ENCODE data around the gene ITK. TPM values are rescaled to one million over a fixed set of nuclear protein-coding genes. Genes with fewer than 3 reads are reported as not detected.

Gene ITK
- polyA plus RNA-seq, 2 donors = 0.58 to 0.84 TPM

GRCh38 chr5:157215514-157216167, 35.0 kb downstream of the ITK start:
- Histone ChIP-seq H3K4me1 (ENCODE audit: control insufficient read depth in 2 of 2, insufficient read depth in 2 of 2, low read length in 1 of 2) (no peaks in the 10 kb centered on the region), H3K9me3 (ENCODE audit: control insufficient read depth in 2 of 2, insufficient read depth in 1 of 2, low read depth in 1 of 2, low read length in 1 of 2) (no peaks in the 10 kb centered on the region), H3K36me3 (ENCODE audit: control insufficient read depth in 2 of 2, insufficient read depth in 2 of 2, low read length in 1 of 2) (no peaks in the 10 kb centered on the region), H3K4me3 (ENCODE audit: low read depth in 1 of 2, low read length in 2 of 2) (no peak overlapping the region), H3K27me3 (ENCODE audit: control insufficient read depth in 1 of 2, insufficient read depth in 2 of 2, low read length in 2 of 2) (no peaks in the 10 kb centered on the region), H3K27ac (ENCODE audit: low read depth in 2 of 2, low read length in 1 of 2) (no peak overlapping the region)
- WGBS, 2 donors = 76 to 78% methylated on average over 5 of the region's 5 CpGs

- Histone ChIP-seq H3K36me3 (ENCODE audit: control insufficient read depth in 2 of 2, insufficient read depth in 2 of 2, low read length in 1 of 2) (no peaks in the 10 kb centered on the region), H3K4me3 (ENCODE audit: low read depth in 1 of 2, low read length in 2 of 2) (no peak overlapping the region), H3K27me3 (ENCODE audit: control insufficient read depth in 1 of 2, insufficient read depth in 2 of 2, low read length in 2 of 2) (no peaks in the 10 kb centered on the region), H3K4me1 (ENCODE audit: control insufficient read depth in 2 of 2, insufficient read depth in 2 of 2, low read length in 1 of 2) (no peaks in the 10 kb centered on the region), H3K27ac (ENCODE audit: low read depth in 2 of 2, low read length in 1 of 2) (no peak overlapping the region), H3K9me3 (ENCODE audit: control insufficient read depth in 2 of 2, insufficient read depth in 1 of 2, low read depth in 1 of 2, low read length in 1 of 2) (no peaks in the 10 kb centered on the region)
- 76 to 78% methylated on average over 6 of the region's 6 CpGs for WGBS, 2 donors
These were observed 35.9 kb downstream of the ITK start for GRCh38 chr5:157216391-157217142.

- 48 to 56% methylated on average over 5 of the region's 5 CpGs for WGBS, 2 donors
- H3K36me3 ChIP-seq (ENCODE audit: control insufficient read depth in 2 of 2, insufficient read depth in 2 of 2, low read length in 1 of 2) = no peaks in the 10 kb centered on the region
These were observed 36.8 kb downstream of the ITK start for GRCh38 chr5:157217289-157218024.

DNA sequence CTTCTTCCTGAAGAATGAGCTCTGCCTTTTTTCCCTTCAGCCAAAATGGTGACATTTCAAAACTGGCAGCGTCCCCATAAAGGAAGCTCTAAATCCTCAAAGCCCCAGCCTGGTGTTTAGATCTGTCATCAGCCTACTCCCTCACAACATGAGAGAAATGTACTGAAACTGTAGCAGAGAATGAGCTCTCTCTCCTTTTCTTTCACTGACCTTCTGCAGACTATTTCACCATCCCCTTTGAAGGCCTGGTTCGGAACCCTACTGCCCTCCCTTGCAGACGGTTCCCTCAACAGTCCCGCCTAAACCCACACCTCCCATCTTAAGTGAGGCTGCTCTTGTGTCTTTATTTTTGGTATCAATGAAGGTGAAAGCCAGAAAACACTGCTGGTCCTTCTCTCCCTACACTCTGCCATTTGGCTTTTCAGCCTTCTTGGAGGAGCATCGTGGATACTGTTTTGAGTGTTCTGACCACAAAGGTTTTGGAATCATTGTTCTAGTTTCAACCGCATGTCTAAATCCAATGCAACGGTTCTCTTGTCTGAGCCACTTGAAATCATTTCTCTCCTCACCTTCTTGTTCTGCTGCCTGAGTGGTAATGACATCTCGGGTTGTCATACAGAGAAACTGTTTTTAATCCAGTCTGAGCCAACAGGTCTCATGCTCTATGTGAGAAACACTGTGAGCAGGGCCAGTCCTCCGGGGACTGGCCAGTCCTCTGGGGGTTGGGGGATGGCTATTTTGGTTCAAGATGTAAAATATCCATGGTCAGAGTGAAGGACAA, 39.0 kb downstream of the ITK start:
- WGBS, 2 donors = 62 to 67% methylated on average over 9 of the region's 9 CpGs
- H3K27me3 ChIP-seq (ENCODE audit: control insufficient read depth in 1 of 2, insufficient read depth in 2 of 2, low read length in 2 of 2) = no peaks in the 10 kb centered on the region
- H3K4me3 ChIP-seq (ENCODE audit: low read depth in 1 of 2, low read length in 2 of 2) = no peak overlapping the region
- H3K9me3 ChIP-seq (ENCODE audit: control insufficient read depth in 2 of 2, insufficient read depth in 1 of 2, low read depth in 1 of 2, low read length in 1 of 2) = no peaks in the 10 kb centered on the region
- H3K4me1 ChIP-seq (ENCODE audit: control insufficient read depth in 2 of 2, insufficient read depth in 2 of 2, low read length in 1 of 2) = no peaks in the 10 kb centered on the region
- H3K36me3 ChIP-seq (ENCODE audit: control insufficient read depth in 2 of 2, insufficient read depth in 2 of 2, low read length in 1 of 2) = no peaks in the 10 kb centered on the region
- H3K27ac ChIP-seq (ENCODE audit: low read depth in 2 of 2, low read length in 1 of 2) = no peak overlapping the region

More at GRCh38 chr5:157217289-157218024, 36.8 kb downstream of the ITK start:
- no peak overlapping the region for H3K27ac ChIP-seq (ENCODE audit: low read depth in 2 of 2, low read length in 1 of 2)
- no peaks in the 10 kb centered on the region for H3K27me3 ChIP-seq (ENCODE audit: control insufficient read depth in 1 of 2, insufficient read depth in 2 of 2, low read length in 2 of 2)
- no peaks in the 10 kb centered on the region for H3K4me1 ChIP-seq (ENCODE audit: control insufficient read depth in 2 of 2, insufficient read depth in 2 of 2, low read length in 1 of 2)
- no peaks in the 10 kb centered on the region for H3K9me3 ChIP-seq (ENCODE audit: control insufficient read depth in 2 of 2, insufficient read depth in 1 of 2, low read depth in 1 of 2, low read length in 1 of 2)
- H3K4me3 ChIP-seq (ENCODE audit: low read depth in 1 of 2, low read length in 2 of 2) = no peak overlapping the region

DNA sequence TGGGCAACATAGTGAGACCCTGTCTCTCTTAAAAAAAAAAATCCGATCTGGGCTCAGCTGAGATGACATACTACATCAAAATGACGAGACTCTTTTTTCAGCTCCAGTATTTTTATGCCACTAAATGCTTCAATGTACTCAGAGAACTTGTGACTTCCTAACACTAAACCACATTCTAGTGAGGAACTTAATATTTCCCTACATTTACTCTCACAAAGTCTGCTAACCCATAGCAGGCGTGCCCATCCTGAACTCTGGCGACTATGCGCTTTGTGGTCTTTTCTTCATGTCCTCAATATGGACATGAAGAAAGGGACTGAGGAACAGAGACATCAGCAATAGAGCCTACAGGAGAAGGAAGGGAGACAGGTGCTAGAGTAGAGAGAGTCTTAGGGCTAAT, 41.3 kb downstream of the ITK start:
- WGBS, 2 donors = 82 to 85% methylated on average over 5 of the region's 5 CpGs
- H3K4me3 ChIP-seq (ENCODE audit: low read depth in 1 of 2, low read length in 2 of 2) = no peak overlapping the region
- no peaks in the 10 kb centered on the region for H3K36me3 ChIP-seq (ENCODE audit: control insufficient read depth in 2 of 2, insufficient read depth in 2 of 2, low read length in 1 of 2)
- H3K27ac ChIP-seq (ENCODE audit: low read depth in 2 of 2, low read length in 1 of 2) = no peak overlapping the region
- H3K27me3 ChIP-seq (ENCODE audit: control insufficient read depth in 1 of 2, insufficient read depth in 2 of 2, low read length in 2 of 2) = no peaks in the 10 kb centered on the region
- no peaks in the 10 kb centered on the region for H3K4me1 ChIP-seq (ENCODE audit: control insufficient read depth in 2 of 2, insufficient read depth in 2 of 2, low read length in 1 of 2)
- H3K9me3 ChIP-seq (ENCODE audit: control insufficient read depth in 2 of 2, insufficient read depth in 1 of 2, low read depth in 1 of 2, low read length in 1 of 2) = no peaks in the 10 kb centered on the region

DNA sequence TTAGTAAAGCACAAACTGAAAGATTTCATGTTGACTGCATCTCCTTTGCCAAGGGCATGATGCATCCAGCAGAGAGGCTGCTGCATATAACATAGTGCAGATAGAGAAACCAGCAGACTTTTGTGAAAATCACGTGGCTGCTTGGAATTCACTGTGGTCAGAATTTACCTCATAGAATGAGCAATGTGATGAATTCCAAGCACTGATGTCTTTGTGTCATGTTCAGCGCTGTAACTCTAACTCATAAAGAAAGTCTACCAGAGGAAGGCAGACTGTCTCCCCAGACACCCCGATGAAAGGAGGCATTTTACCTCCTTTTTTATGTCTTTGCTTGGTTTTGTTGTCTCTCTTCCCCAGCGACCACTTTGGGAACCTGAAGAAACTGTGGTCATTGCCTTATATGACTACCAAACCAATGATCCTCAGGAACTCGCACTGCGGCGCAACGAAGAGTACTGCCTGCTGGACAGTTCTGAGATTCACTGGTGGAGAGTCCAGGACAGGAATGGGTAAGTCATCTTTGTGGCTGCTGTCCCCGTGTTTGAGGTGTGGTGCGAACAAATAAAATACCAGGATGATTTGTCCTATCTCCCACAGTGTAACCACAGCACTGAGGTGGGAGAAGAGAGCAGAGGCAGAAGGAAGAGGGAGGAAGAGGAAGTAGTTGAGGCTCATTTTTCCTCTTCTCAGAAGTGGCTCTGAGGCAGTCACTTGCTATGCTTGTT, 42.0 kb downstream of the ITK start:
- Histone ChIP-seq H3K9me3 (ENCODE audit: control insufficient read depth in 2 of 2, insufficient read depth in 1 of 2, low read depth in 1 of 2, low read length in 1 of 2) (no peaks in the 10 kb centered on the region), H3K4me1 (ENCODE audit: control insufficient read depth in 2 of 2, insufficient read depth in 2 of 2, low read length in 1 of 2) (no peaks in the 10 kb centered on the region), H3K4me3 (ENCODE audit: low read depth in 1 of 2, low read length in 2 of 2) (no peak overlapping the region), H3K27ac (ENCODE audit: low read depth in 2 of 2, low read length in 1 of 2) (no peak overlapping the region), H3K27me3 (ENCODE audit: control insufficient read depth in 1 of 2, insufficient read depth in 2 of 2, low read length in 2 of 2) (no peaks in the 10 kb centered on the region), H3K36me3 (ENCODE audit: control insufficient read depth in 2 of 2, insufficient read depth in 2 of 2, low read length in 1 of 2) (no peaks in the 10 kb centered on the region)
- 77 to 79% methylated on average over 10 of the region's 10 CpGs for WGBS, 2 donors

DNA sequence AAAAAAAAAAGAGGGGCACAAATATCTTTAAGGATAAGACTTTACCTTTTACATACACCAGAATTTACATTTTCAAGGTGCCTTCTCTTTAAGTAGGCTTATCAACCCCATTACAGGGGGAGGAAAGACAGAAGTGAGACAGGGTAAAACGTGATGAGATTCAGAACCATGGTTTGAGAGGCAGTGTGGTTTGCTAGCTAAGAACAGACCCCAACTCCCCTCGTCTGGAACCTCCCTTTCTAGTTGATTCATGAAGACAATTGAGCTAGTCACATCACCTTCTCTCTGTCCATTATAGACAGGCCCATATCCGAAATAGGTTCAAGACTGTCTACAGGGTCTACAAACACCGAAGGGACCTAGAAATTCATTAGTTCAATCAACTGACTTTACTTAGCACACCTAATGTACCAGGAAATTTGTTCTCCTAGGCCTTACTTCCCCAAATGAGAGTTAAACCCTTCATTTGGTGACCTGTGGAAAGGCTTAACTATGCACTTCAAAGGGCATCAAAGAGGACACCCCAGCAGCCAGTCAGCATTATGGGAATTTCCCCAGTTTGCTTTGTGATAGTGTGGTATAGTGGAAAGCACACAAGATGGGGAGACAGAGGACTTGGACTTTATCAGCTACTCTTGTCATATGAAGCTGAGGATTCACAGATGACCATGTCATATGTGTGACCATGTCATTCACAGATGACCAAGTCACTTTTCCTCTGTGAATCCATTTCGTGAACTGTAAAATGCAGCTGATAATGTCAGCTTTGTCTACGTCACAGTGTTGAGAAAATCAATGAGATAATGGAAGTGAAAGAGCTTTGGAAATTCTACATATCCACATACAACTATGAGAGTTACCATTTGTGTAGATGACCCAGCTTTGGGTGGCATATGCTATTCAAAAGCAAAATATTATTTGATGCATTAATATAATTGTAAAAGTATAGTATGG, 45.1 kb downstream of the ITK start:
- H3K27me3 ChIP-seq (ENCODE audit: control insufficient read depth in 1 of 2, insufficient read depth in 2 of 2, low read length in 2 of 2) = no peaks in the 10 kb centered on the region
- no peak overlapping the region for H3K27ac ChIP-seq (ENCODE audit: low read depth in 2 of 2, low read length in 1 of 2)
- H3K4me3 ChIP-seq (ENCODE audit: low read depth in 1 of 2, low read length in 2 of 2) = no peak overlapping the region
- H3K9me3 ChIP-seq (ENCODE audit: control insufficient read depth in 2 of 2, insufficient read depth in 1 of 2, low read depth in 1 of 2, low read length in 1 of 2) = no peaks in the 10 kb centered on the region
- no peaks in the 10 kb centered on the region for H3K36me3 ChIP-seq (ENCODE audit: control insufficient read depth in 2 of 2, insufficient read depth in 2 of 2, low read length in 1 of 2)
- H3K4me1 ChIP-seq (ENCODE audit: control insufficient read depth in 2 of 2, insufficient read depth in 2 of 2, low read length in 1 of 2) = no peaks in the 10 kb centered on the region
- 62 to 69% methylated on average over 6 of the region's 6 CpGs for WGBS, 2 donors

DNA sequence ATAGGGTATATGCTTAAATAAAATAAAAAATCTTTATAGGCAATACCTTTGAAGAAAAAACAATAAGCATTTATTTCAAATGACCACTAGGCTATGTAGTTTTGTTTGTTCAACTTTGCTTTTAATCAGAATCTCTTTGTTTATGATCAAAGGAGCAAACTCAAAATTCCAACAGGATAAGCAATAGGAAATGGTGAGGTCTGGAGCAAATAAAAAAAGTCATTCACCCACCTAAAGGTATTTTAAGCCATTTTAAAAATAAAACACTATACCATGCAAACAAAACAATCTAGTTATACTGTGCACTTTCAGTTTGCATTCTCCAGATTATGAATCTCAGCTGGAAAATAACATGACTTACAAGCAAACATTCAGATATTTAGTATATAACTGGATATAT, 50.0 kb downstream of the ITK start:
- Histone ChIP-seq H3K27me3 (ENCODE audit: control insufficient read depth in 1 of 2, insufficient read depth in 2 of 2, low read length in 2 of 2) (no peaks in the 10 kb centered on the region), H3K27ac (ENCODE audit: low read depth in 2 of 2, low read length in 1 of 2) (no peak overlapping the region), H3K4me3 (ENCODE audit: low read depth in 1 of 2, low read length in 2 of 2) (no peak overlapping the region), H3K4me1 (ENCODE audit: control insufficient read depth in 2 of 2, insufficient read depth in 2 of 2, low read length in 1 of 2) (no peaks in the 10 kb centered on the region), H3K36me3 (ENCODE audit: control insufficient read depth in 2 of 2, insufficient read depth in 2 of 2, low read length in 1 of 2) (no peaks in the 10 kb centered on the region), H3K9me3 (ENCODE audit: control insufficient read depth in 2 of 2, insufficient read depth in 1 of 2, low read depth in 1 of 2, low read length in 1 of 2) (no peaks in the 10 kb centered on the region)

All from esophagus (tissue), 2 donors.